Dendritic cell treated with granulocyte-macrophage colony-stimulating factor and Interleukin-4, amounts not matched to agents 40 ng/mL and 50 ng/mL, for 4 days (primary cell): ENCODE data around the gene CAPN8.

Source experiments
- H3K27ac Mint-ChIP-seq: one replicate; pipeline ENCODE4 v1.8.0; 2022; ENCODE audit warnings: mild to moderate bottlenecking, mixed read lengths
- H3K27me3 Mint-ChIP-seq: one replicate; pipeline ENCODE4 v1.8.0; 2022; ENCODE audit warnings: mild to moderate bottlenecking, mixed read lengths
- H3K36me3 Mint-ChIP-seq: one replicate; pipeline ENCODE4 v1.8.0; 2022; ENCODE audit warnings: low read depth, mixed read lengths
- H3K4me1 Mint-ChIP-seq: one replicate; pipeline ENCODE4 v1.8.0; 2022; ENCODE audit warnings: low read depth, mixed read lengths
- H3K4me3 Mint-ChIP-seq: one replicate; pipeline ENCODE4 v1.8.0; 2022; ENCODE audit warnings: mild to moderate bottlenecking, moderate library complexity, mixed read lengths
- H3K9me3 Mint-ChIP-seq: one replicate; pipeline ENCODE4 v1.8.0; 2022; ENCODE audit warnings: mixed read lengths
- intact Hi-C: fragments of 100-400 bp; cut with micrococcal nuclease; formaldehyde crosslinking; loops from one replicate; pipeline ENCODE4 v1.15.0; 2022

Gene CAPN8

GRCh38 chr1:223631956-223632355, 33.5 kb downstream of the CAPN8 start:
- Mint-ChIP-seq H3K27me3 (peaks cover 7% of the 10 kb centered on the region), H3K36me3 (no peaks in the 10 kb centered on the region), H3K4me1 (no peaks in the 10 kb centered on the region), H3K27ac (no peak overlapping the region), H3K9me3 (peaks cover 18% of the 10 kb centered on the region), H3K4me3 (no peak overlapping the region)
- intact Hi-C loops, result no loop called here

GRCh38 chr1:223631473-223631872, 34.0 kb downstream of the CAPN8 start:
- intact Hi-C loops, result no loop called here
- Mint-ChIP-seq H3K27ac (no peak overlapping the region), H3K36me3 (no peaks in the 10 kb centered on the region), H3K27me3 (peaks cover 5% of the 10 kb centered on the region), H3K4me3 (no peak overlapping the region), H3K9me3 (peaks cover 18% of the 10 kb centered on the region), H3K4me1 (no peaks in the 10 kb centered on the region)

- Mint-ChIP-seq H3K4me1 (no peaks in the 10 kb centered on the region), H3K27ac (no peak overlapping the region), H3K4me3 (no peak overlapping the region), H3K36me3 (no peaks in the 10 kb centered on the region), H3K9me3 (peaks cover 5% of the 10 kb centered on the region), H3K27me3 (peaks cover 8% of the 10 kb centered on the region)
- intact Hi-C loops, result no loop called here
Observed at GRCh38 chr1:223629126-223629457, 36.4 kb downstream of the CAPN8 start.

GRCh38 chr1:223628233-223629125, 37.0 kb downstream of the CAPN8 start:
- Mint-ChIP-seq H3K4me3 (no peak overlapping the region), H3K27ac (no peak overlapping the region), H3K9me3 (no peaks in the 10 kb centered on the region), H3K36me3 (no peaks in the 10 kb centered on the region), H3K27me3 (peaks cover 6% of the 10 kb centered on the region), H3K4me1 (no peaks in the 10 kb centered on the region)
- intact Hi-C loops, result no loop called here

- peak overlapping the region; percentile 83 for H3K27ac Mint-ChIP-seq
- no peaks in the 10 kb centered on the region for H3K9me3 Mint-ChIP-seq
- H3K27me3 Mint-ChIP-seq, result peaks cover 3% of the 10 kb centered on the region
- no peak overlapping the region for H3K4me3 Mint-ChIP-seq
- H3K4me1 Mint-ChIP-seq, result peaks cover 42% of the 10 kb centered on the region
- H3K36me3 Mint-ChIP-seq, result no peaks in the 10 kb centered on the region
- intact Hi-C loops, result no loop called here
Observed at GRCh38 chr1:223622132-223622842, 43.2 kb downstream of the CAPN8 start.

GRCh38 chr1:223621312-223621734, 44.2 kb downstream of the CAPN8 start:
- peaks cover 42% of the 10 kb centered on the region for H3K4me1 Mint-ChIP-seq
- peaks cover 2% of the 10 kb centered on the region for H3K27me3 Mint-ChIP-seq
- peak overlapping the region; percentile 83 for H3K27ac Mint-ChIP-seq
- H3K9me3 Mint-ChIP-seq, result no peaks in the 10 kb centered on the region
- no peaks in the 10 kb centered on the region for H3K36me3 Mint-ChIP-seq
- no peak overlapping the region for H3K4me3 Mint-ChIP-seq
- intact Hi-C loops, result no loop called here

GRCh38 chr1:223620297-223620897, 45.1 kb downstream of the CAPN8 start:
- intact Hi-C loops, result no loop called here
- peaks cover 42% of the 10 kb centered on the region for H3K4me1 Mint-ChIP-seq
- H3K4me3 Mint-ChIP-seq, result peak overlapping the region; percentile 20
- H3K27me3 Mint-ChIP-seq, result no peaks in the 10 kb centered on the region
- peak overlapping the region; percentile 83 for H3K27ac Mint-ChIP-seq
- H3K36me3 Mint-ChIP-seq, result no peaks in the 10 kb centered on the region
- H3K9me3 Mint-ChIP-seq, result no peaks in the 10 kb centered on the region

- Mint-ChIP-seq H3K27me3 (no peaks in the 10 kb centered on the region), H3K36me3 (no peaks in the 10 kb centered on the region), H3K9me3 (no peaks in the 10 kb centered on the region), H3K4me3 (no peak overlapping the region), H3K27ac (peak overlapping the region; percentile 1), H3K4me1 (peaks cover 42% of the 10 kb centered on the region)
- intact Hi-C loops, result no loop called here
Observed at GRCh38 chr1:223618680-223619079, 46.8 kb downstream of the CAPN8 start.

GRCh38 chr1:223617323-223618070, 48.0 kb downstream of the CAPN8 start:
- no peaks in the 10 kb centered on the region for H3K9me3 Mint-ChIP-seq
- H3K27ac Mint-ChIP-seq, result peak overlapping the region; percentile 1
- intact Hi-C loops, result no loop called here
- H3K27me3 Mint-ChIP-seq, result no peaks in the 10 kb centered on the region
- H3K36me3 Mint-ChIP-seq, result no peaks in the 10 kb centered on the region
- no peak overlapping the region for H3K4me3 Mint-ChIP-seq
- H3K4me1 Mint-ChIP-seq, result peaks cover 38% of the 10 kb centered on the region

- H3K9me3 Mint-ChIP-seq, result no peaks in the 10 kb centered on the region
- intact Hi-C loops, result no loop called here
- no peak overlapping the region for H3K4me3 Mint-ChIP-seq
- H3K4me1 Mint-ChIP-seq, result peaks cover 37% of the 10 kb centered on the region
- H3K27ac Mint-ChIP-seq, result no peak overlapping the region
- no peaks in the 10 kb centered on the region for H3K27me3 Mint-ChIP-seq
- H3K36me3 Mint-ChIP-seq, result no peaks in the 10 kb centered on the region
Observed at GRCh38 chr1:223616586-223616985, 48.9 kb downstream of the CAPN8 start.

GRCh38 chr1:223611936-223612335, 53.6 kb downstream of the CAPN8 start:
- Mint-ChIP-seq H3K9me3 (no peaks in the 10 kb centered on the region), H3K4me1 (peaks cover 9% of the 10 kb centered on the region), H3K36me3 (no peaks in the 10 kb centered on the region), H3K27ac (no peak overlapping the region), H3K27me3 (no peaks in the 10 kb centered on the region), H3K4me3 (no peak overlapping the region)
- intact Hi-C loops, result no loop called here

GRCh38 chr1:223609977-223610376, 55.5 kb downstream of the CAPN8 start:
- no peak overlapping the region for H3K27ac Mint-ChIP-seq
- H3K36me3 Mint-ChIP-seq, result no peaks in the 10 kb centered on the region
- peaks cover 9% of the 10 kb centered on the region for H3K4me1 Mint-ChIP-seq
- no peaks in the 10 kb centered on the region for H3K27me3 Mint-ChIP-seq
- no peaks in the 10 kb centered on the region for H3K9me3 Mint-ChIP-seq
- H3K4me3 Mint-ChIP-seq, result no peak overlapping the region
- intact Hi-C loops, result no loop called here

GRCh38 chr1:223609066-223609465, 56.4 kb downstream of the CAPN8 start:
- no peaks in the 10 kb centered on the region for H3K27me3 Mint-ChIP-seq
- intact Hi-C loops, result no loop called here
- no peak overlapping the region for H3K4me3 Mint-ChIP-seq
- no peaks in the 10 kb centered on the region for H3K9me3 Mint-ChIP-seq
- H3K36me3 Mint-ChIP-seq, result no peaks in the 10 kb centered on the region
- H3K4me1 Mint-ChIP-seq, result peaks cover 9% of the 10 kb centered on the region
- H3K27ac Mint-ChIP-seq, result no peak overlapping the region

- Mint-ChIP-seq H3K27ac (no peak overlapping the region), H3K9me3 (no peaks in the 10 kb centered on the region), H3K36me3 (no peaks in the 10 kb centered on the region), H3K4me1 (no peaks in the 10 kb centered on the region), H3K27me3 (no peaks in the 10 kb centered on the region), H3K4me3 (no peak overlapping the region)
- intact Hi-C loops, result no loop called here
Observed at GRCh38 chr1:223558512-223558911, 107.0 kb downstream of the CAPN8 start.
